ENCODE results near the gene PITPNM1.

PITPNM1 gene

GRCh38 chr11:67463186-67463585 is 42.0 kb downstream of the PITPNM1 start:
- H3K4me3 ChIP-seq (ENCODE audit: low read depth, low read length) = no peak overlapping the region
- TF ChIP-seq POLR2A (IDR thresholded peaks at IDR 0.05; ENCODE audit: extremely low read depth, insufficient read length) = no peak
- TF ChIP-seq MYC (IDR thresholded peaks at IDR 0.05; ENCODE audit: low read depth, low read length) = no peak
- TF ChIP-seq, protein P1, sequence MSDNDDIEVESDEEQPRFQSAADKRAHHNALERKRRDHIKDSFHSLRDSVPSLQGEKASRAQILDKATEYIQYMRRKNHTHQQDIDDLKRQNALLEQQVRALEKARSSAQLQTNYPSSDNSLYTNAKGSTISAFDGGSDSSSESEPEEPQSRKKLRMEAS (IDR thresholded peaks at IDR 0.05; ENCODE audit: low read depth, low read length) = no peak
- no peak for TF ChIP-seq CTCF (IDR thresholded peaks at IDR 0.05; ENCODE audit: low read depth, low read length)
- no peak for DNase-seq (ENCODE audit: low read depth)

DNA sequence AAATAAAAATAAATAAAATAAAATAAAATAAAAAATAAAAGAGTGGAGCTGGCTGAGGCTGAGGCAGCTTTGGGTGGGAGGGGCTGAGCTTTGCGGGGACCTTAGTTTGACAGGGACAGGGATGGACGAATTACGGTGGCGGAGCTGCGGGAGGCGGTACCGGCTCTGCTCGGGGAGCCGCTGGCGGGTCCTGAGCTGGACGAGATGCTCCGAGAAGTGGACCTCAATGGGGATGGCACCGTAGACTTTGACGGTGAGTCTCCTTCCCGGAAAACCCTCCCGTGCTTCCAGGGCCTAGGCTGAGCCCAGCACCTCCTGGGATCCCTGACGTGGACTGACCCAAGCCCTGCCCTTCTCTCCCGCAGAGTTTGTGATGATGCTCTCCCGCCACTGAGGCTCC is 46.9 kb downstream of the PITPNM1 start:
- H3K4me3 ChIP-seq (ENCODE audit: low read depth, low read length) = no peak overlapping the region
- TF ChIP-seq CTCF (IDR thresholded peaks at IDR 0.05; ENCODE audit: low read depth, low read length) (no peak), MYC (IDR thresholded peaks at IDR 0.05; ENCODE audit: low read depth, low read length) (no peak), POLR2A (IDR thresholded peaks at IDR 0.05; ENCODE audit: extremely low read depth, insufficient read length) (no peak)
- TF ChIP-seq, protein P1 (IDR thresholded peaks at IDR 0.05; ENCODE audit: low read depth, low read length) = no peak
- DNase-seq (ENCODE audit: low read depth) = no peak

- TF ChIP-seq CTCF (IDR thresholded peaks at IDR 0.05; ENCODE audit: low read depth, low read length) (no peak), POLR2A (IDR thresholded peaks at IDR 0.05; ENCODE audit: extremely low read depth, insufficient read length) (no peak), MYC (IDR thresholded peaks at IDR 0.05; ENCODE audit: low read depth, low read length) (no peak)
- TF ChIP-seq, protein P1 (IDR thresholded peaks at IDR 0.05; ENCODE audit: low read depth, low read length) = no peak
- no peak overlapping the region for H3K4me3 ChIP-seq (ENCODE audit: low read depth, low read length)
Observed at GRCh38 chr11:67457453-67457852, 47.7 kb downstream of the PITPNM1 start.

GRCh38 chr11:67456068-67456705 is 49.0 kb downstream of the PITPNM1 start:
- H3K4me3 ChIP-seq (ENCODE audit: low read depth, low read length) = no peak overlapping the region
- DNase-seq (ENCODE audit: low read depth) = no peak
- TF ChIP-seq, protein P1 (IDR thresholded peaks at IDR 0.05; ENCODE audit: low read depth, low read length) = no peak
- TF ChIP-seq POLR2A (IDR thresholded peaks at IDR 0.05; ENCODE audit: extremely low read depth, insufficient read length) (no peak), CTCF (IDR thresholded peaks at IDR 0.05; ENCODE audit: low read depth, low read length) (no peak), MYC (IDR thresholded peaks at IDR 0.05; ENCODE audit: low read depth, low read length) (no peak)

More at GRCh38 chr11:67457453-67457852, 47.7 kb downstream of the PITPNM1 start:
- no peak for DNase-seq (ENCODE audit: low read depth)

GRCh38 chr11:67455054-67455453 is 50.1 kb downstream of the PITPNM1 start, which contains the start of gene CABP4:
Gene CABP4 (plus strand): TSS chr11:67455354. CDS start chr11:67455424, 70 bp downstream.
- H3K4me3 ChIP-seq (ENCODE audit: low read depth, low read length) = no peak within 1 kb of the TSS
- TF ChIP-seq, protein P1 (IDR thresholded peaks at IDR 0.05; ENCODE audit: low read depth, low read length) = no peak
- TF ChIP-seq POLR2A (IDR thresholded peaks at IDR 0.05; ENCODE audit: extremely low read depth, insufficient read length) (no peak), CTCF (IDR thresholded peaks at IDR 0.05; ENCODE audit: low read depth, low read length) (no peak), MYC (IDR thresholded peaks at IDR 0.05; ENCODE audit: low read depth, low read length) (no peak)
- DNase-seq (ENCODE audit: low read depth) = no peak
